ENCODE data around the gene CD300C.
"Not testable (repeated sequence)": the region's sequence is repeated elsewhere in the genome, so short reads cannot be mapped to it uniquely, and the experiment has no call there.

Gene CD300C

GRCh38 chr17:74545843-74546230, at the start of gene CD300C:
CD300C (minus strand) TSS chr17:74546115; CDS start chr17:74545782, 333 bp downstream.
- no peak for ATAC-seq (replicated peaks; ENCODE audit: extremely low read depth, poor library complexity, severe bottlenecking)
- DNase-seq (ENCODE audit: low spot score in 2 of 2): no peak

GRCh38 chr17:74595037-74595750, 49.3 kb upstream of the CD300C start:
- H3K27me3 Mint-ChIP-seq: peaks cover 70% of the 10 kb centered on the region
- H3K4me3 Mint-ChIP-seq: no peak overlapping the region

More at GRCh38 chr17:74545843-74546230, at the start of gene CD300C:
- Mint-ChIP-seq H3K27ac (ENCODE audit: low read depth) (no peak within 1 kb of the TSS), H3K4me3 (no peak within 1 kb of the TSS), H3K4me1 (peaks cover 7% of the 10 kb centered on the region), H3K36me3 (ENCODE audit: insufficient read depth) (no peaks in the 10 kb centered on the region), H3K27me3 (peaks cover 42% of the 10 kb centered on the region), H3K9me3 (no peaks in the 10 kb centered on the region)

DNA sequence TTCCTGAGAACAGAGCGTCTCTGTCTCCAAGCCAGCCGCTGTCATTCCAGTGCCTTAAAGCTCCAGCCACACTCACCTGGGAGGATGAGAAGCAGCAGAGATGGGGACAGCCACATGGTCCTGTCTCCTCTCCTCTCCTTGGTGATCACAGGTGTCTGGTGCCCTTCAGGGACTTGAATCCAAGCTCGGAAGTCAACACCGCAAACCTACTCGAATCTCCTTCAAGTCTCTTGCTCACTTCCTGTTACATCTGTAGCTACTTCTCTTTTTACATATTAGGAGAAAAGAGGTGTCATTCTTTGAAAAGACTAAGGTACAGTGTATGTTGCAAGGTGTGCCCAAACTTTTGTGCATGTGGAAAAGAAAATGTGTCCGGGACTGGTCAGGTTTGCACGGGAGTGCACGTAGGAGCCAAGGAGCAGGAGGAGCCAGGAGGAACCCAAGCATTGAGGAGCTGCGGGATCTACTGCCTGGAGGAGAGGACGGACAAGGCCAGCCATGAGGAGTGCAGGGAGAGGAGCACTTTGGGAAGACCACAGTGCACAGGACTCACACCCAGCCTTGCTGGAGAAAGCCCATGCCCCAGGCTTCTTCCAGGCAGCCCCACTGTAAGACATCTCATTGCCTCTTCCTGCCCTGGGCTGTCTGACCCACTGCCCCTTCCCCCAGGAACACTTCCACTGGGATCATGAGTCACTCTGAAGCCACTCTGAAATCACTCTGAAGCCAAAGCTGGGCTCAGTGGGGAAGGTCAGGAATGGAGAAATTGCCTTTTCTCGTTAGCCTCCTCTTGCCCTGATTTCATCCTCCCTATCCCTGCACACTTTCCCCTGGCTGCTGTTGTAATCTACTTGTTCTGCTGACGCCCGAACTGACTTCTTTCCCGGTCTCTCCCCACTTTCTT, 46.4 kb upstream of the CD300C start, which contains the start of gene CD300LD:
TSS of gene CD300LD (minus strand) at position 197 of the 904 bp plus-strand sequence. CDS start at position 116, 81 bp downstream.
- H3K27me3 Mint-ChIP-seq: peaks cover 70% of the 10 kb centered on the region
- no peak for ATAC-seq (replicated peaks; ENCODE audit: extremely low read depth, poor library complexity, severe bottlenecking)
- no peaks in the 10 kb centered on the region for H3K9me3 Mint-ChIP-seq
- peaks cover 2% of the 10 kb centered on the region for H3K36me3 Mint-ChIP-seq (ENCODE audit: insufficient read depth)
- no peaks in the 10 kb centered on the region for H3K4me1 Mint-ChIP-seq
- no peak for DNase-seq (ENCODE audit: low spot score in 2 of 2)
- H3K4me3 Mint-ChIP-seq: no peak within 1 kb of the TSS
- H3K27ac Mint-ChIP-seq (ENCODE audit: low read depth): no peak within 1 kb of the TSS

More at GRCh38 chr17:74595037-74595750, 49.3 kb upstream of the CD300C start:
- no peak for ATAC-seq (replicated peaks; ENCODE audit: extremely low read depth, poor library complexity, severe bottlenecking)
- Mint-ChIP-seq H3K9me3 (no peaks in the 10 kb centered on the region), H3K36me3 (ENCODE audit: insufficient read depth) (peaks cover 2% of the 10 kb centered on the region), H3K4me1 (no peaks in the 10 kb centered on the region), H3K27ac (ENCODE audit: low read depth) (no peak overlapping the region)
- no peak for DNase-seq (ENCODE audit: low spot score in 2 of 2)

DNA sequence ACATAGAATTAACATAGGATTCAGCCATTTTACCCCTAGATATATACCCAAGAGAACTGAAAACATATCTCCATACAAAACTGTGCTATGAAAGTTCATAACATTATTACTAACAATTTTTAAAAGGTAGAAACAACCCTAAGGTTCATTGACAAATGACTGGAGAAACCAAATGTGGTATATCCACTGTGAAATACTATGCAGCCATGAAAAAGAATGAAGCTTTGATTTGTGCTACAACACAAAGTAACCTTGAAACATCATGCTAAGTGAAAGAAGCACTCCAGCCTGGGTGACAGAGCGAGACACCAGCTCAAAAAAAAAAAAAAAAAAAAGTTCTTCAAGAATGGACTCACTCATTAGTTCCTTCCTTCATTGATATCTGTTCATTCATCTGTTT, 45.6 kb upstream of the CD300C start:
- DNase-seq (ENCODE audit: low spot score in 2 of 2): no peak
- no peak overlapping the region for H3K4me3 Mint-ChIP-seq
- ATAC-seq (replicated peaks; ENCODE audit: extremely low read depth, poor library complexity, severe bottlenecking): no peak
- peaks cover 2% of the 10 kb centered on the region for H3K36me3 Mint-ChIP-seq (ENCODE audit: insufficient read depth)
- no peak overlapping the region for H3K27ac Mint-ChIP-seq (ENCODE audit: low read depth)
- no peaks in the 10 kb centered on the region for H3K4me1 Mint-ChIP-seq
- H3K9me3 Mint-ChIP-seq: no peaks in the 10 kb centered on the region
- H3K27me3 Mint-ChIP-seq: peaks cover 78% of the 10 kb centered on the region

- ATAC-seq (replicated peaks; ENCODE audit: extremely low read depth, poor library complexity, severe bottlenecking) (no peak), DNase-seq (ENCODE audit: low spot score in 2 of 2) (no peak)
- Mint-ChIP-seq H3K4me1 (no peaks in the 10 kb centered on the region), H3K27ac (ENCODE audit: low read depth) (no peak overlapping the region), H3K9me3 (no peaks in the 10 kb centered on the region), H3K27me3 (peaks cover 59% of the 10 kb centered on the region), H3K36me3 (ENCODE audit: insufficient read depth) (no peaks in the 10 kb centered on the region), H3K4me3 (no peak overlapping the region)
These were observed 39.8 kb upstream of the CD300C start for GRCh38 chr17:74585711-74586110.

DNA sequence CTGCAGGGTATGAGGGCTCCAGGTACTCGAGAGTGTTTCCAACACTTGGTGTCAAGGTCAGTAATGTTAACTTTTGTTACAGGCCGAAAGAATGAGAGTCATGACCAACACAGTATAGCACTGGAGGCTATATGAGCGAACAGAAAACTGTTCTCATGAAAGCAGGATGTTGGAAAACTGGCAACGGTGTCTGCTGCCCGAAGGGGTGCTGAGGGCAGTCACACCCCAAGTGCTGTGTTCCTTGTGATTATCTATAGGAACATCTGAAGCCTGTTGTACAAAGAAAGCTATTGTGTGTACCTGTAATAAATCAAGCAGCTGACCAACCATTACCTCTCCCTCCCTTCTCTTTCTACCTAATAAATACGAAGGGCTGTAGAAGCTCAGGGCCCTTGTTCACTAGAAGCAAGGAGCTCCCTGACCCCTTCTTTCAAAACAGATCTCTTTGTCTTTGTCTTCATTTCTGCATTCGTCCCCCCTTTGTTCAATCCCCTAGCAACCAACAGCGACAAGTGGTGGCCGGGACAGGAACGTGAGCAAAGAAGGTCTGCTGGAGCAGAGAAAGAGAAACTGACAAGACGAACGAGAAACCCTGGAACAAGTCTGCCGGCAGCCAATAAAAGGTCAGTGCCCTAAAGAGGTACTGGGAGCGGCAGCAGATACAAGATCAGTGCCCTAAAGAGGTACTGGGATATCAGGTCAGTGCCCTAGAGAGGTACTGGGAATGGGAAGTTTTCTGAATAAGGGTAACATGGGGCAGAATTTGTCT, 38.6 kb upstream of the CD300C start:
- Mint-ChIP-seq H3K27me3 (peaks cover 47% of the 10 kb centered on the region), H3K4me1 (no peaks in the 10 kb centered on the region), H3K27ac (ENCODE audit: low read depth) (no peak overlapping the region), H3K4me3 (no peak overlapping the region), H3K9me3 (no peaks in the 10 kb centered on the region), H3K36me3 (ENCODE audit: insufficient read depth) (no peaks in the 10 kb centered on the region)
- ATAC-seq (replicated peaks; ENCODE audit: extremely low read depth, poor library complexity, severe bottlenecking): no peak
- no peak for DNase-seq (ENCODE audit: low spot score in 2 of 2)

DNA sequence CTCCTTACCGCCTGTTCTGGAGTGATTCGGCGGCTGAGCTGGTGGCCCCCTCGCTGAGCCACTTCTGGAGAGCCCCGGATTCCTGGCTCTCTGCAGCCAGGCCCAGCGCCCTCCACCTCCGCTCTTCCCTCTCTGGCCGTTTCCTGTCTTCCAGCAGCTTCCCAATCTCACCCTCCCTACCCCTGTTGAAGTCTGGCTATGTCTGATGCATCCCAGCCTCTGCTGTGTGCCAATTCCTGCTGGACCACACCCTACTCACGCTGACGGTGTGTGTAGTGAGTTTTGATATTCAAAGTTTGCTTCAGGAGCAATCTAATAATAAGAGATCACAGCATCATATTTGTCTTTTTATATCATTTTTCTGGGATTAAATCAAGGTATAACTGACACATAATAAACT, 36.7 kb upstream of the CD300C start:
- Mint-ChIP-seq H3K27me3 (peaks cover 33% of the 10 kb centered on the region), H3K4me1 (no peaks in the 10 kb centered on the region), H3K36me3 (ENCODE audit: insufficient read depth) (no peaks in the 10 kb centered on the region), H3K4me3 (no peak overlapping the region), H3K9me3 (no peaks in the 10 kb centered on the region), H3K27ac (ENCODE audit: low read depth) (no peak overlapping the region)
- ATAC-seq (replicated peaks; ENCODE audit: extremely low read depth, poor library complexity, severe bottlenecking) (no peak), DNase-seq (ENCODE audit: low spot score in 2 of 2) (no peak)

DNA sequence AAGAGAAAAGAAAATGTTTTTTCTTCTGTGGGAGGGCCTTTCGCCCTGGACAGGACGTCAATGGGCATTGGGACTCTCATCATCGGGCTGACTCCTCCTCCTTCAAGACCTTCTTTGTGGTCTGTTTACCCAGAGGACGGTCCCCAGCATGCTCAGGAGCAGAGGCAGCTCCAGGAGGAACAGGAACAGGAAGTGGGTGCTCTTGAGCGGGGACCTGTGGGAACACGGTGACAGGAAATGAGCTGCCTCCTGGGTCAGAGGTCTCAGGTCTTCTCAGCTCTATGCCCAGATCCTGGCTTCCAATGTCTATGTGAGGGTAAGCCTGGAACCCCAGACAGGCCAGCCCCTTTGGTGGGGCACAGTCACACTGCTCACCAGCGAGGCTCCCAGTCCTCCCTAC, 34.0 kb upstream of the CD300C start:
- Mint-ChIP-seq H3K9me3 (no peaks in the 10 kb centered on the region), H3K27ac (ENCODE audit: low read depth) (no peak overlapping the region), H3K36me3 (ENCODE audit: insufficient read depth) (no peaks in the 10 kb centered on the region), H3K4me1 (no peaks in the 10 kb centered on the region), H3K27me3 (peaks cover 33% of the 10 kb centered on the region), H3K4me3 (no peak overlapping the region)
- no peak for ATAC-seq (replicated peaks; ENCODE audit: extremely low read depth, poor library complexity, severe bottlenecking)
- no peak for DNase-seq (ENCODE audit: low spot score in 2 of 2)

DNA sequence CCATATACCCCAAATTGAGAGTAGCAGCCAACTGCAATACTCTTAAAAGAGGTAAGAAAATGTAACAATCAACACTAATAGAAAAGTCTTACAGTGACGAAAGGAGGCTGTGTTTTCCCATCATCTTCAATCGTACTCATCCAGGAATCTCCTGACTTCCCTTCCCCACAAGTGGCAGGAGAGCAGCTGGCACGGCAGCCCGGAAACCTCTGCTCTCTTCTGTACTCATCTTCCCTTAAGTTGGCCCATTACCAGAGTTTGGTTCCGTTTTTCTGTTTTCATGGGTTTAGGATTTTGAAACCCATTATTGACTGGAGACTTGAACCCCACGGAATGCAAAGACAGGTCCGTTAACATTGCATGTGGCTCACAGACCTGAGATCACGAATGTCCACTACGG, 33.1 kb upstream of the CD300C start:
- H3K27ac Mint-ChIP-seq (ENCODE audit: low read depth): no peak overlapping the region
- H3K27me3 Mint-ChIP-seq: peaks cover 42% of the 10 kb centered on the region
- peaks cover 5% of the 10 kb centered on the region for H3K4me1 Mint-ChIP-seq
- H3K9me3 Mint-ChIP-seq: no peaks in the 10 kb centered on the region
- no peaks in the 10 kb centered on the region for H3K36me3 Mint-ChIP-seq (ENCODE audit: insufficient read depth)
- ATAC-seq (replicated peaks; ENCODE audit: extremely low read depth, poor library complexity, severe bottlenecking) (no peak), DNase-seq (ENCODE audit: low spot score in 2 of 2) (no peak)
- H3K4me3 Mint-ChIP-seq: no peak overlapping the region

DNA sequence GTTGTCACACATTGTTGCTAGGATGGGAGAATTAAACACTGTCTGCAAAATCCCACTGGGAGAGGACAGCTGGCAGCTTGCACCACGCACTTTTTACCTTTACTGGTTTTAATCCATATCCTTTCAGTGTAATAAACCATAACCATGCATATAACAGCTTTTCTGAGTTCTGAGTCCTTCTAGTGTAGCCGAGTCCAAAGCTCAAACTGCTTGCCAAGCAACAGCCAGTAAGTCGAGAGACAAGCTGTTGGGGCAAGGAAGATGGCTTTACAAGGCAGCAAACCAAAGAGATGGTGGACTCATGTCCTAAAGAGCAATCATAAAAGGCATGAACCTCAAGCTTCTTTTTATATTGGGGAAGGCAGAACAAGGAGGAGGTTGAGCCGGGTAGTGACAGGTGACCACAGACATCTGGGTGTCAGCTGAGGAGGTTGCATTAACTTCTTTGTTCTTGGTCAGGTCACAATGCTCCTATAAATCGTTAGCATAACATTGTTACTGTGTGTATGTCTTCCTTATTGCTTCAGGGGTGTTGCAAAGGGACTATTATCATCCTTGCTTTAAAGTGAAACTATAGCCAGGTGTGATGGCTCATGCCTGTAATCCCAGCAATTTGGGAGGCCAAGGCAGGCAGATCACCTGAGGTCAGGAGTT, 28.7 kb upstream of the CD300C start:
- peaks cover 5% of the 10 kb centered on the region for H3K4me1 Mint-ChIP-seq
- H3K27ac Mint-ChIP-seq (ENCODE audit: low read depth): no peak overlapping the region
- no peaks in the 10 kb centered on the region for H3K36me3 Mint-ChIP-seq (ENCODE audit: insufficient read depth)
- H3K27me3 Mint-ChIP-seq: peaks cover 55% of the 10 kb centered on the region
- no peak for ATAC-seq (replicated peaks; ENCODE audit: extremely low read depth, poor library complexity, severe bottlenecking)
- no peaks in the 10 kb centered on the region for H3K9me3 Mint-ChIP-seq
- no peak overlapping the region for H3K4me3 Mint-ChIP-seq
- DNase-seq (ENCODE audit: low spot score in 2 of 2): no peak

DNA sequence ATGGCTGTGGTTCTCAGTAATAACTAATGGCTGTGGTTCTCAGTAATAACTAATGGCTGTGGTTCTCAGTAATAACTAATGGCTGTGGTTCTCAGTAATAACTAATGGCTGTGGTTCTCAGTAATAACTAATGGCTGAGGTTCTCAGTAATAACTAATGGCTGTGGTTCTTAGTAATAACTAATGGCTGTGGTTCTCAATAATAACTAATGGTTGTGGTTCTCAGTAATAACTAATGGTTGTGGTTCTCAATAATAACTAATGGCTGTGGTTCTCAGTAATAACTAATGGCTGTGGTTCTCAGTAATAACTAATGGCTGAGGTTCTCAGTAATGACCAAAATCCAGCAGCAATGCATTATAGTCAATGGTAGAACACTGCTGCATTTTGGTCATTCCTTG, 27.7 kb upstream of the CD300C start:
- ATAC-seq (replicated peaks; ENCODE audit: extremely low read depth, poor library complexity, severe bottlenecking); H3K9me3 Mint-ChIP-seq; H3K27ac Mint-ChIP-seq (ENCODE audit: low read depth); H3K4me3 Mint-ChIP-seq; H3K4me1 Mint-ChIP-seq; DNase-seq (ENCODE audit: low spot score in 2 of 2); H3K36me3 Mint-ChIP-seq (ENCODE audit: insufficient read depth): not testable (repeated sequence)
- peaks cover 64% of the 10 kb centered on the region for H3K27me3 Mint-ChIP-seq

DNA sequence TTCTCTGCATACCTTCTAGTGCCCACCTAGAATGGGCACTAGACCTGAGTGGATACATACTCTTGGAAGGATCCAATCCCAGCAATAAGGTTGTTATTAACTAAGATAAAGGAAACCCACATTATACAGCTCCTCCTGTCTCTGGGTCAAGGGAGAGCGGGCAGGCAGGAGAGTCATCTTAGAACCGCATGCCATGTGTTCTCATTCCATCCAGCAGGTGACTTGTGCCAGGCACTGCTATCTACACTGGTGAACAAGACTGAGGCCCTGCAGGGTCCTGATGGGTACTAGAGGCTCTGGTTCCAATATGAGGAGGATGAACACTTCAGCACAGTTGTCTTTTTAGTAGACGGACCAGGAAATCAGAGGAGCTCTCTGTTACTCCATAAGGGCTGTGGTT, 27.3 kb upstream of the CD300C start:
- Mint-ChIP-seq H3K4me1 (peaks cover 5% of the 10 kb centered on the region), H3K9me3 (no peaks in the 10 kb centered on the region), H3K27me3 (peaks cover 69% of the 10 kb centered on the region), H3K36me3 (ENCODE audit: insufficient read depth) (no peaks in the 10 kb centered on the region), H3K27ac (ENCODE audit: low read depth) (no peak overlapping the region), H3K4me3 (no peak overlapping the region)
- DNase-seq (ENCODE audit: low spot score in 2 of 2): no peak
- no peak for ATAC-seq (replicated peaks; ENCODE audit: extremely low read depth, poor library complexity, severe bottlenecking)
